ENCODE data around the gene INPPL1.

INPPL1 gene

DNA sequence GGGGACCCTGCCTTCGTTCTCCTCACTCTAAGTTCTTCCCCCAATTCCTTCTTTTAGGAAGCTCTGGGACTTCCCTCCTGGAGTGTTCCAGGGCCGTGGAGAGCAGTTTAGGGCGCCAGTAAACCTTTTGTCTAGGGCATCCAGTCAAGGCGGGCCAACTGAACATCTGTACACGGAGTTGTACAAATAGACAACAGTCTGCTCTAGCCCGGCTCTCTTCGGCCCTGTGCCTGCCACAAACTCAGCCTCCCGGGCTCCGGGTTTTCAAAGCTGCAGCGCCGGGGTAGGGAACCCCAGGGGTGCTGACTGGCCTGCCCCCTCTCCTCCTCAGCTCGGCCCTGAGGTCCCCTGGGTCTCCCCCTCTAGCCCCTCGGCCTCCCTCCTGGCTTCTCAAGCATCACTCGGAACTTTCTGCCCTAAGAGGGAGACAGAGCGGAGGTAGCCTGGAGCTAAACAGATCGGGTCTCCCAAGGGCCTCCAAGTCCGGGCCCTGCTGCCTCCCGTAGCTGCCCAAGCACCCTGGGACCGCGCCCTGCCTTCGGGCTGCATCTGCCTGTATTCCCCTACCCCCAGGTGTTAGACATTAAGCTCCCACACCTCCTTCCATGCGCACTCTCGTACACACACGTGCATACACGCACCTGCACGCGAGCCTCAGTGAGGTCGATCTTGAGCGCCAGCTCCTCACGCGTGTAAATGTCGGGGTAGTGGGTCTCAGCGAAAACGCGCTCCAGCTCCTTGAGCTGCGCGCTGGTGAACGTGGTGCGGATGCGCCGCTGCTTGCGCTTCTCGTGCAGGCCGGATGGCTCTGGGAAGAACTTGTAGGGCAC, 16.1 kb downstream of the INPPL1 start:
- Histone ChIP-seq H3K9me2 (replicated peaks; ENCODE audit: insufficient read depth, low read length) (no peaks in the 10 kb centered on the region), H3K27me3 (replicated peaks; ENCODE audit: insufficient read depth, low read length) (peaks cover 38% of the 10 kb centered on the region), H2AFZ (ENCODE audit: low read length) (no peak overlapping the region), H4K20me1 (ENCODE audit: insufficient read depth, low read length) (no peaks in the 10 kb centered on the region), H3K4me1 (ENCODE audit: low read length) (no peaks in the 10 kb centered on the region), H3K9ac (ENCODE audit: low read length) (no peak overlapping the region), H3K4me2 (ENCODE audit: low read depth, low read length) (no peak overlapping the region), H3K9me3 (replicated peaks; ENCODE audit: insufficient read depth, low read length) (no peaks in the 10 kb centered on the region), H3F3A (ENCODE audit: insufficient read depth, low read length) (no peaks in the 10 kb centered on the region), H3K27ac (ENCODE audit: low read length) (no peak overlapping the region), H3K79me2 (ENCODE audit: low read length) (no peaks in the 10 kb centered on the region), H3K36me3 (replicated peaks; ENCODE audit: insufficient read depth, low read length) (no peaks in the 10 kb centered on the region), H3K4me3 (ENCODE audit: low read length) (no peak overlapping the region)
- TF ChIP-seq EZH2phosphoT487 (IDR thresholded peaks at IDR 0.05; ENCODE audit: low read length) (no peak), EZH2 (optimal IDR thresholded peaks at IDR 0.05; ENCODE audit: low read depth, low read length) (no peak)
- TF ChIP-seq, protein P1, sequence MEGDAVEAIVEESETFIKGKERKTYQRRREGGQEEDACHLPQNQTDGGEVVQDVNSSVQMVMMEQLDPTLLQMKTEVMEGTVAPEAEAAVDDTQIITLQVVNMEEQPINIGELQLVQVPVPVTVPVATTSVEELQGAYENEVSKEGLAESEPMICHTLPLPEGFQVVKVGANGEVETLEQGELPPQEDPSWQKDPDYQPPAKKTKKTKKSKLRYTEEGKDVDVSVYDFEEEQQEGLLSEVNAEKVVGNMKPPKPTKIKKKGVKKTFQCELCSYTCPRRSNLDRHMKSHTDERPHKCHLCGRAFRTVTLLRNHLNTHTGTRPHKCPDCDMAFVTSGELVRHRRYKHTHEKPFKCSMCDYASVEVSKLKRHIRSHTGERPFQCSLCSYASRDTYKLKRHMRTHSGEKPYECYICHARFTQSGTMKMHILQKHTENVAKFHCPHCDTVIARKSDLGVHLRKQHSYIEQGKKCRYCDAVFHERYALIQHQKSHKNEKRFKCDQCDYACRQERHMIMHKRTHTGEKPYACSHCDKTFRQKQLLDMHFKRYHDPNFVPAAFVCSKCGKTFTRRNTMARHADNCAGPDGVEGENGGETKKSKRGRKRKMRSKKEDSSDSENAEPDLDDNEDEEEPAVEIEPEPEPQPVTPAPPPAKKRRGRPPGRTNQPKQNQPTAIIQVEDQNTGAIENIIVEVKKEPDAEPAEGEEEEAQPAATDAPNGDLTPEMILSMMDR (IDR thresholded peaks at IDR 0.05; ENCODE audit: low read length) = no peak
- DNase-seq = no peak

DNA sequence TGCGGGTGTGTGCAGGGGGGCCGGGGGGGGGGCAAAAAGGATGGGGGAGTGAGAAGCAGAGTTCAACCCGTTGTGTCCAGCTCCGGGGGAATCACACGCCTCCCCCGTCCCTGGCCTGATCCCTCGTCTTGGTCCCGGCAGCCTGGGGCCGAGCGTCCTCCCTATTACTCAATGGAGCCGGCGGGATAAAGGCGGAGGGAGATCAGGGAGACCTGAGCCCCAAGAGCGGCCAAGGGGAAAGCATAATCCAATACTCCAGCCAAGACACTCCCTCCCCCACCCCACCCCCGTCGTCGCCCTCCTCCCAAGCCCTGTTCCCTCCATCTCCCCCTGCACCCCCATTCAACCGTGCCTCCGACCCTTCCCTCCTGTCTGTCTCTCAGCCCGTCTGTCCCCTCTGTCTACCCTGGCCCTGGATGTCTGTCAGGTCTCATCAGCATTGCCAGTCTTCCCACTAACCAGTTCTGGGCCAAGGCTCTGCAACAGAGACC, 16.8 kb downstream of the INPPL1 start:
- Histone ChIP-seq H3K9me2 (replicated peaks; ENCODE audit: insufficient read depth, low read length) (no peaks in the 10 kb centered on the region), H4K20me1 (ENCODE audit: insufficient read depth, low read length) (no peaks in the 10 kb centered on the region), H3K27ac (ENCODE audit: low read length) (no peak overlapping the region), H3F3A (ENCODE audit: insufficient read depth, low read length) (no peaks in the 10 kb centered on the region), H3K9me3 (replicated peaks; ENCODE audit: insufficient read depth, low read length) (no peaks in the 10 kb centered on the region), H3K36me3 (replicated peaks; ENCODE audit: insufficient read depth, low read length) (no peaks in the 10 kb centered on the region), H3K27me3 (replicated peaks; ENCODE audit: insufficient read depth, low read length) (peaks cover 38% of the 10 kb centered on the region), H2AFZ (ENCODE audit: low read length) (no peak overlapping the region), H3K79me2 (ENCODE audit: low read length) (no peaks in the 10 kb centered on the region), H3K4me1 (ENCODE audit: low read length) (no peaks in the 10 kb centered on the region), H3K4me3 (ENCODE audit: low read length) (no peak overlapping the region), H3K4me2 (ENCODE audit: low read depth, low read length) (no peak overlapping the region), H3K9ac (ENCODE audit: low read length) (no peak overlapping the region)
- TF ChIP-seq, protein P1 (IDR thresholded peaks at IDR 0.05; ENCODE audit: low read length) = no peak
- TF ChIP-seq EZH2 (optimal IDR thresholded peaks at IDR 0.05; ENCODE audit: low read depth, low read length) (no peak), EZH2phosphoT487 (IDR thresholded peaks at IDR 0.05; ENCODE audit: low read length) (no peak)
- DNase-seq = no peak

DNA sequence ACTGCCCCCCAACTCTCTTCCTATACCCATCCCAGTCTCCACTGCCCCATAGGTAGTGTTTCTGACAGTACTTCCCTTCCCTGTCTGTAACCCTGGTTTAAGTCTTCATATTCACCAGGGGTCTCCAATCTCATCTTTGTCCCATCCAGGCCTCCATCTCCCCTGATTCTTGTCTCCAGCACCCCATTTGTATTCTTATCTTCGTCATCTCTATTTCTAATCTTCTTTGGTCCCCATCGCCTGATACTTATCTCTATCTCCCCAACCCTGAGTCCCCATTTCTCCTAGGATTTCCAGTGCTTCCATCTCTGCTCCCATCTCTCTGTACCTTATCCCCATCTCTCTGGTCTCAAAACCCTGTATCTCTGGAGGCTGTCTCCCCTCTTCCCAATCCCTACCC, 17.6 kb downstream of the INPPL1 start:
- Histone ChIP-seq H3K4me1 (ENCODE audit: low read length) (no peaks in the 10 kb centered on the region), H3F3A (ENCODE audit: insufficient read depth, low read length) (no peaks in the 10 kb centered on the region), H3K27me3 (replicated peaks; ENCODE audit: insufficient read depth, low read length) (peaks cover 38% of the 10 kb centered on the region), H3K9me2 (replicated peaks; ENCODE audit: insufficient read depth, low read length) (no peaks in the 10 kb centered on the region), H4K20me1 (ENCODE audit: insufficient read depth, low read length) (no peaks in the 10 kb centered on the region), H3K9me3 (replicated peaks; ENCODE audit: insufficient read depth, low read length) (no peaks in the 10 kb centered on the region), H3K36me3 (replicated peaks; ENCODE audit: insufficient read depth, low read length) (no peaks in the 10 kb centered on the region), H3K9ac (ENCODE audit: low read length) (no peak overlapping the region), H3K4me3 (ENCODE audit: low read length) (no peak overlapping the region), H3K79me2 (ENCODE audit: low read length) (no peaks in the 10 kb centered on the region), H3K4me2 (ENCODE audit: low read depth, low read length) (no peak overlapping the region), H3K27ac (ENCODE audit: low read length) (no peak overlapping the region), H2AFZ (ENCODE audit: low read length) (no peak overlapping the region)
- TF ChIP-seq EZH2 (optimal IDR thresholded peaks at IDR 0.05; ENCODE audit: low read depth, low read length) = no peak
- TF ChIP-seq EZH2phosphoT487 (IDR thresholded peaks at IDR 0.05; ENCODE audit: low read length) = no peak
- no peak for DNase-seq

Measured in MM.1S (cell line).